Measurements from ENCODE around the gene PARM1. TPM values are rescaled to one million over a fixed set of nuclear protein-coding genes. Genes with fewer than 3 reads are reported as not detected.

Gene PARM1
- total RNA-seq, 1 donor from 2014 or later = 1.6 TPM

- no peak for DNase-seq (ENCODE audit: low spot score)
- Histone ChIP-seq H2AFZ (replicated peaks) (no peak overlapping the region), H3K79me2 (ENCODE audit: low read depth) (no peaks in the 10 kb centered on the region), H3K27ac (no peak overlapping the region), H3K36me3 (no peaks in the 10 kb centered on the region), H3K9ac (no peak overlapping the region), H4K20me1 (ENCODE audit: low read depth) (no peaks in the 10 kb centered on the region), H3K27me3 (no peaks in the 10 kb centered on the region), H3K4me2 (no peak overlapping the region), H3K9me3 (ENCODE audit: low read depth) (no peaks in the 10 kb centered on the region), H3K4me1 (no peaks in the 10 kb centered on the region), H3F3A (ENCODE audit: low read depth) (no peaks in the 10 kb centered on the region), H3K4me3 (no peak overlapping the region)
- TF ChIP-seq, protein P1, sequence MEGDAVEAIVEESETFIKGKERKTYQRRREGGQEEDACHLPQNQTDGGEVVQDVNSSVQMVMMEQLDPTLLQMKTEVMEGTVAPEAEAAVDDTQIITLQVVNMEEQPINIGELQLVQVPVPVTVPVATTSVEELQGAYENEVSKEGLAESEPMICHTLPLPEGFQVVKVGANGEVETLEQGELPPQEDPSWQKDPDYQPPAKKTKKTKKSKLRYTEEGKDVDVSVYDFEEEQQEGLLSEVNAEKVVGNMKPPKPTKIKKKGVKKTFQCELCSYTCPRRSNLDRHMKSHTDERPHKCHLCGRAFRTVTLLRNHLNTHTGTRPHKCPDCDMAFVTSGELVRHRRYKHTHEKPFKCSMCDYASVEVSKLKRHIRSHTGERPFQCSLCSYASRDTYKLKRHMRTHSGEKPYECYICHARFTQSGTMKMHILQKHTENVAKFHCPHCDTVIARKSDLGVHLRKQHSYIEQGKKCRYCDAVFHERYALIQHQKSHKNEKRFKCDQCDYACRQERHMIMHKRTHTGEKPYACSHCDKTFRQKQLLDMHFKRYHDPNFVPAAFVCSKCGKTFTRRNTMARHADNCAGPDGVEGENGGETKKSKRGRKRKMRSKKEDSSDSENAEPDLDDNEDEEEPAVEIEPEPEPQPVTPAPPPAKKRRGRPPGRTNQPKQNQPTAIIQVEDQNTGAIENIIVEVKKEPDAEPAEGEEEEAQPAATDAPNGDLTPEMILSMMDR (IDR thresholded peaks at IDR 0.05) = no peak
- no peaks in the 10 kb centered on the region for H3K27me3 Mint-ChIP-seq (ENCODE audit: insufficient read depth, low read depth)
- peaks cover 8% of the 10 kb centered on the region for H3K4me1 Mint-ChIP-seq
- no peak overlapping the region for H3K27ac Mint-ChIP-seq
- peaks cover 37% of the 10 kb centered on the region for H3K36me3 Mint-ChIP-seq
- no peak overlapping the region for H3K4me3 Mint-ChIP-seq
- peaks cover 14% of the 10 kb centered on the region for H3K9me3 Mint-ChIP-seq
These were observed 11.5 kb downstream of the PARM1 start for GRCh38 chr4:74944354-74944793.

GRCh38 chr4:74946196-74946595 lies 13.3 kb downstream of the PARM1 start:
- TF ChIP-seq EZH2phosphoT487 (IDR thresholded peaks at IDR 0.05) (no peak), EZH2 (IDR thresholded peaks at IDR 0.05) (no peak)
- TF ChIP-seq, protein P1 (IDR thresholded peaks at IDR 0.05) = no peak
- no peak overlapping the region for H3K4me3 ChIP-seq
- H3K36me3 ChIP-seq = no peaks in the 10 kb centered on the region
- Mint-ChIP-seq H3K4me1 (peaks cover 1% of the 10 kb centered on the region), H3K36me3 (peaks cover 37% of the 10 kb centered on the region), H3K4me3 (no peak overlapping the region), H3K27ac (no peak overlapping the region), H3K27me3 (ENCODE audit: insufficient read depth, low read depth) (no peaks in the 10 kb centered on the region), H3K9me3 (peaks cover 8% of the 10 kb centered on the region)
- no peaks in the 10 kb centered on the region for H3K9me3 ChIP-seq (ENCODE audit: low read depth)
- no peak overlapping the region for H3K9ac ChIP-seq
- H3K27ac ChIP-seq = no peak overlapping the region
- no peaks in the 10 kb centered on the region for H3F3A ChIP-seq (ENCODE audit: low read depth)
- no peaks in the 10 kb centered on the region for H3K79me2 ChIP-seq (ENCODE audit: low read depth)
- DNase-seq (ENCODE audit: low spot score) = no peak
- no peaks in the 10 kb centered on the region for H3K4me1 ChIP-seq
- H3K27me3 ChIP-seq = no peaks in the 10 kb centered on the region
- H4K20me1 ChIP-seq (ENCODE audit: low read depth) = no peaks in the 10 kb centered on the region
- H3K4me2 ChIP-seq = no peak overlapping the region
- H2AFZ ChIP-seq (replicated peaks) = no peak overlapping the region

GRCh38 chr4:74947798-74948197 lies 14.9 kb downstream of the PARM1 start:
- H3K4me1 ChIP-seq = no peaks in the 10 kb centered on the region
- TF ChIP-seq EZH2phosphoT487 (IDR thresholded peaks at IDR 0.05) = no peak
- TF ChIP-seq, protein P1 (IDR thresholded peaks at IDR 0.05) = no peak
- no peak for TF ChIP-seq EZH2 (IDR thresholded peaks at IDR 0.05)
- no peaks in the 10 kb centered on the region for H3K9me3 ChIP-seq (ENCODE audit: low read depth)
- H4K20me1 ChIP-seq (ENCODE audit: low read depth) = no peaks in the 10 kb centered on the region
- Mint-ChIP-seq H3K4me1 (no peaks in the 10 kb centered on the region), H3K27ac (no peak overlapping the region), H3K27me3 (ENCODE audit: insufficient read depth, low read depth) (no peaks in the 10 kb centered on the region), H3K36me3 (peaks cover 31% of the 10 kb centered on the region), H3K9me3 (peaks cover 5% of the 10 kb centered on the region), H3K4me3 (no peak overlapping the region)
- H3K4me2 ChIP-seq = no peak overlapping the region
- H3K27me3 ChIP-seq = no peaks in the 10 kb centered on the region
- no peak overlapping the region for H2AFZ ChIP-seq (replicated peaks)
- H3K79me2 ChIP-seq (ENCODE audit: low read depth) = no peaks in the 10 kb centered on the region
- H3K36me3 ChIP-seq = no peaks in the 10 kb centered on the region
- no peak overlapping the region for H3K27ac ChIP-seq
- H3K9ac ChIP-seq = no peak overlapping the region
- DNase-seq (ENCODE audit: low spot score) = no peak
- H3K4me3 ChIP-seq = no peak overlapping the region
- no peaks in the 10 kb centered on the region for H3F3A ChIP-seq (ENCODE audit: low read depth)
